ENCODE data around the gene LEFTY2.

- no peak for TF ChIP-seq POLR2A (IDR thresholded peaks at IDR 0.05)
- no peak for TF ChIP-seq CTCF (IDR thresholded peaks at IDR 0.05)
These were observed 5.8 kb upstream of the LEFTY2 start for GRCh38 chr1:225946803-225947202.
